GM23338 (cell line): Measurements from ENCODE around the gene KIRREL3. TPM values are rescaled to one million over a fixed set of nuclear protein-coding genes. Genes with fewer than 3 reads are reported as not detected.

Experiments
- ATAC-seq: fragments of 200-7000 bp; cut with Tn5 transposase; 3 replicates; pipeline ENCODE4 v1.9.1; 2020
- DNase-seq: peaks from one replicate; pipeline ENCODE4 v3.0.0-alpha.2; 2015; ENCODE audit warnings: low spot score
- H2AFZ ChIP-seq: fragments of 200-600 bp; sonication (generic); 2 replicates; pipeline ENCODE4 v1.8.0; 2016; ENCODE audit warnings: antibody characterized with exemption, mild to moderate bottlenecking, moderate library complexity
- H3F3A ChIP-seq: fragments of 200-600 bp; sonication (generic); replicated peaks from 2 replicates; pipeline ENCODE4 v1.8.0; 2017; ENCODE audit warnings: antibody characterized with exemption, mixed run types, low read depth
- H3K27ac ChIP-seq: fragments of 200-600 bp; sonication (generic); 2 replicates; pipeline ENCODE4 v1.6.1; 2016; ENCODE audit warnings: low read depth
- H3K27me3 ChIP-seq: fragments of 200-600 bp; sonication (generic); 2 replicates; pipeline ENCODE4 v1.8.0; 2016; ENCODE audit warnings: mild to moderate bottlenecking, mixed run types, moderate library complexity; ENCODE audit not compliant: insufficient read depth
- H3K36me3 ChIP-seq: fragments of 200-600 bp; sonication (generic); 2 replicates; pipeline ENCODE4 v1.8.0; 2016; ENCODE audit warnings: mild to moderate bottlenecking; ENCODE audit not compliant: insufficient read depth
- H3K4me1 ChIP-seq: fragments of 200-600 bp; sonication (generic); 2 replicates; pipeline ENCODE4 v1.8.0; 2016; ENCODE audit warnings: mild to moderate bottlenecking, moderate library complexity; ENCODE audit not compliant: insufficient read depth
- H3K4me2 ChIP-seq: fragments of 200-600 bp; sonication (generic); 2 replicates; pipeline ENCODE4 v1.7.1; 2017; ENCODE audit warnings: mixed run types
- H3K4me3 ChIP-seq: fragments of 200-600 bp; sonication (generic); 2 replicates; pipeline ENCODE4 v1.6.1; 2016; ENCODE audit warnings: mixed run types
- H3K79me2 ChIP-seq: fragments of 200-600 bp; sonication (generic); replicated peaks from 2 replicates; pipeline ENCODE4 v1.8.0; 2017; ENCODE audit warnings: mild to moderate bottlenecking; ENCODE audit not compliant: insufficient read depth
- H3K9me2 ChIP-seq: fragments of 200-600 bp; sonication (generic); 2 replicates; pipeline ENCODE4 v1.8.0; 2017; ENCODE audit not compliant: insufficient read depth
- H4K20me1 ChIP-seq: fragments of 200-600 bp; sonication (generic); replicated peaks from 2 replicates; pipeline ENCODE4 v1.8.0; 2017; ENCODE audit warnings: mild to moderate bottlenecking; ENCODE audit not compliant: insufficient read depth
- H3K27ac Mint-ChIP-seq: 2 replicates; pipeline ENCODE4 v1.8.0; 2020; ENCODE audit warnings: inconsistent platforms, mild to moderate bottlenecking, moderate library complexity, mixed read lengths
- H3K27me3 Mint-ChIP-seq: 3 replicates; pipeline ENCODE4 v1.8.0; 2022; ENCODE audit warnings: low read depth, mild to moderate bottlenecking, moderate library complexity, mixed read lengths, inconsistent platforms; ENCODE audit not compliant: insufficient read depth, poor library complexity
- H3K36me3 Mint-ChIP-seq: 3 replicates; pipeline ENCODE4 v1.8.0; 2021; ENCODE audit warnings: low read depth, mild to moderate bottlenecking, inconsistent platforms, moderate library complexity, mixed read lengths
- H3K4me1 Mint-ChIP-seq: 3 replicates; pipeline ENCODE4 v1.8.0; 2020; ENCODE audit warnings: mild to moderate bottlenecking, inconsistent platforms, mixed read lengths
- H3K4me3 Mint-ChIP-seq: 3 replicates; pipeline ENCODE4 v1.8.0; 2021; ENCODE audit warnings: moderate library complexity, mild to moderate bottlenecking, inconsistent platforms, mixed read lengths
- H3K9me3 Mint-ChIP-seq: 3 replicates; pipeline ENCODE4 v1.8.0; 2020; ENCODE audit warnings: moderate library complexity, mild to moderate bottlenecking, inconsistent platforms, mixed read lengths
- CREB1 ChIP-seq: fragments of 250-450 bp; sonication (Bioruptor Pico); IDR thresholded peaks from 2 replicates; pipeline ENCODE4 v1.5.0; 2020; ENCODE audit warnings: low read depth, mild to moderate bottlenecking, moderate library complexity
- ETS1 ChIP-seq: IDR thresholded peaks from 2 replicates; pipeline ENCODE4 v1.6.1; 2016; ENCODE audit warnings: antibody characterized with exemption
- EZH2 ChIP-seq: fragments of 200-600 bp; sonication (generic); IDR thresholded peaks from one replicate; pipeline ENCODE4 v1.8.0; 2017; ENCODE audit warnings: antibody characterized with exemption, mild to moderate bottlenecking, low read depth; ENCODE audit not compliant: unreplicated experiment
- EZH2phosphoT487 ChIP-seq: fragments of 200-600 bp; sonication (generic); IDR thresholded peaks from one replicate; pipeline ENCODE4 v1.8.1; 2018; ENCODE audit warnings: antibody characterized with exemption; ENCODE audit not compliant: unreplicated experiment
- JUNB ChIP-seq: IDR thresholded peaks from one replicate; pipeline ENCODE4 v1.6.1; 2016; ENCODE audit warnings: antibody characterized with exemption; ENCODE audit not compliant: unreplicated experiment
- NANOG ChIP-seq: IDR thresholded peaks from 2 replicates; pipeline ENCODE4 v1.6.1; 2016; ENCODE audit warnings: antibody characterized with exemption, borderline replicate concordance
- POLR2AphosphoS5 ChIP-seq: IDR thresholded peaks from 2 replicates; pipeline ENCODE4 v1.6.1; 2016; ENCODE audit warnings: antibody characterized with exemption, low read depth
- REST ChIP-seq: IDR thresholded peaks from one replicate; pipeline ENCODE4 v1.6.1; 2018; ENCODE audit warnings: antibody characterized with exemption; ENCODE audit not compliant: unreplicated experiment
- STAT1 ChIP-seq: IDR thresholded peaks from one replicate; pipeline ENCODE4 v1.6.1; 2016; ENCODE audit warnings: antibody characterized with exemption; ENCODE audit not compliant: unreplicated experiment
- ZNF114 ChIP-seq: fragments of 250-450 bp; sonication (Bioruptor Pico); IDR thresholded peaks from 2 replicates; pipeline ENCODE4 v1.5.0; 2020; ENCODE audit warnings: mild to moderate bottlenecking, moderate library complexity
- ZNF462 ChIP-seq: fragments of 250-450 bp; sonication (Bioruptor Pico); IDR thresholded peaks from 2 replicates; pipeline ENCODE4 v1.5.0; 2020; ENCODE audit warnings: mild to moderate bottlenecking, moderate library complexity
- polyA plus RNA-seq: library from polyadenylated mRNA; unstranded; fragments of >200 nt; fragmentation: Nextera tagmentation; extraction: Ambion mirVana; gene quantifications from 2 replicates; pipeline ENCODE4 v1.2.1, GENCODE V29; 2016
- total RNA-seq: library from RNA; depleted of rRNA; stranded (reverse); fragments of >200 nt; shearing (Covaris generic); gene quantifications from 2 replicates; pipeline ENCODE4 v1.2.3, GENCODE V29; 2014

The KIRREL3 gene
- total and polyA plus RNA-seq, 2 experiments from 2014 or later = 0.13 to 1.5 TPM

- TF ChIP-seq REST (no peak), CREB1 (no peak), ZNF114 (CRISPR knock-in tag) (no peak), ETS1 (no peak), POLR2AphosphoS5 (no peak), EZH2phosphoT487 (no peak), NANOG (no peak)
These were observed 472.9 kb downstream of the KIRREL3 start (continued) for GRCh38 chr11:126527651-126528050.

- H3K79me2 ChIP-seq = no peaks in the 10 kb centered on the region
- no peak overlapping the region for H2AFZ ChIP-seq
- no peak overlapping the region for H3K4me3 ChIP-seq
- H3K27me3 Mint-ChIP-seq = peaks cover 3% of the 10 kb centered on the region
- H3K27ac ChIP-seq = no peak overlapping the region
- H3K4me2 ChIP-seq = no peak overlapping the region
- no peak overlapping the region for H3K4me3 Mint-ChIP-seq
- H3F3A ChIP-seq = no peaks in the 10 kb centered on the region
- DNase-seq (no peak), ATAC-seq (no peak)
- TF ChIP-seq CREB1 (no peak), ZNF462 (CRISPR knock-in tag) (no peak), STAT1 (no peak), JUNB (no peak), REST (no peak), EZH2 (no peak), ZNF114 (CRISPR knock-in tag) (no peak)
- no peaks in the 10 kb centered on the region for H3K9me2 ChIP-seq
- no peaks in the 10 kb centered on the region for H3K36me3 ChIP-seq
- H3K27ac Mint-ChIP-seq = no peak overlapping the region
- no peaks in the 10 kb centered on the region for H3K36me3 Mint-ChIP-seq
- no peaks in the 10 kb centered on the region for H3K27me3 ChIP-seq
- peaks cover 2% of the 10 kb centered on the region; the same call in 1 of the 3 replicates for H3K4me1 Mint-ChIP-seq
- no peaks in the 10 kb centered on the region for H3K9me3 Mint-ChIP-seq
- H3K4me1 ChIP-seq = no peaks in the 10 kb centered on the region
- no peaks in the 10 kb centered on the region for H4K20me1 ChIP-seq
These were observed 474.1 kb downstream of the KIRREL3 start for GRCh38 chr11:126526471-126526870.
